Fibroblast of skin of right quadriceps (primary cell): ENCODE data around the gene TMEM240.
A peak's percentile ranks its signal among the peaks of the same experiment; 100 is the strongest.
"Not testable (repeated sequence)": the region's sequence is repeated elsewhere in the genome, so short reads cannot be mapped to it uniquely, and the experiment has no call there.

Source experiments
- DNase-seq: peaks from one replicate; pipeline ENCODE4 v3.0.0-alpha.2; 2013

TMEM240 gene

GRCh38 chr1:1556961-1557360 is 16.5 kb upstream of the TMEM240 start:
- DNase-seq: not testable (repeated sequence)

DNA sequence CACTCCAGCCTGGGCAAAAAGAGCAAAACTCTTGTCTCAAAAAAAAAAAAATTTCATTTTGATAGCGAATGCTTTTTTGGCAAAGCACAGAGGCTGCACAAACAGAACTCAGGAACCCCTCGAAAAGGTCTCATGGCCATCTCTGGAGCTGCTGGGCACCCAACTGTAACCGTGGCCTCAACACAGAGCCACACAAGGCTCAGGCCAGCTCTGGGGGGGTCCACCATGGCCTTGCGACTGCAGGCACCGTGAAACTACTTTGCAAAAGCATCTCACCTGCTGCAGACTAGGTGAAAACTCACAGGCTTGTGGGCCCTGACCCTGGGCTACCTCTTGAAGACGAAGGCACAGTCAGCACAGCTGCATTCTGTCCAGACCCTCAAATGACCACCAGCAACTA is 16.1 kb upstream of the TMEM240 start:
- no peak for DNase-seq

DNA sequence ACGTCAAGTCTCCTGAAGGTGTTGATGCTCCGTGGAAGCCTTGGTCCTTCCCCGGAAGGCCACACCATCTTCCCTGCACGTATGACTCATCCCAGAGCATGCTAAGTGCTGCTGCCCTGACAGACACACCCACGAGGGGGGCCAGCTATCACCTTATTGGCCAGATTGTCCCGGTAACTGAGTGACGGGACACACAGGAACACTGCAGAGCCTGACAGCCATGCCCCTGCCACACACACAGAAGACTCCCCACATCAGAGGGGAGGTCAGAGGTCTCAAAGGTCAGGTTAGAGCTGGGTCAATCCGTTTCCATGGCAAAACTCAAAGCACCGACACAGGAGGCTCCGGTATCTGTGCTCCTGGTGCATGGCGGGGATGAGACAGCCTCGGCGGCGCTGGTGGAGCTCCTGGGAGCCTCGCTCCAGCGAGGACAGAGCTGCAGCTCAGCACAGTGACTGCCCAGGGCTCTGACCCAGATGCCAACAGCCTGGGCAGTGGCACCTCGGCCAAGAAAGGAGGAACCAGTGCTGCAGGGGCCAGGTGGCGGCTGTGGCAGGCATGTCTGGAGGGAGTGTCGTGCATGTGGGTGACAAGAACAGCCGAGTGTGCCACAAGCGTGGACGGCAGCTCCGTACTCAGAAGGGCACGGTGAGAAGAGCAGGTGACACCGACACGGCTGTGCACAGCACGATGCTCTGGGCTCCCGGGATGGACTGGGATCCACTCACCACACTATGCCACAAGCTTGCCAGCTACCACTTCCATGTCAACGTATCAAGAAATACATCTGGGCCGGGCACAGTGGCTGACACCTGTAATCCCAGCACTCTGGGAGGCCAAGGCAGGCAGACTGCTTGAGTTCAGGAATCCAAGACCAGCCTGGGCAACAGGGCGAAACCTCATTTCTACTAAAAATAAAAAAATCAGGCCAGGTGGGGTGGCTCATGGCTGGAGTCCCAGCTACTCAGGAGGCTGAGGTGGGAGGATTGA is 14.8 kb upstream of the TMEM240 start:
- peak; percentile 70 for DNase-seq

DNA sequence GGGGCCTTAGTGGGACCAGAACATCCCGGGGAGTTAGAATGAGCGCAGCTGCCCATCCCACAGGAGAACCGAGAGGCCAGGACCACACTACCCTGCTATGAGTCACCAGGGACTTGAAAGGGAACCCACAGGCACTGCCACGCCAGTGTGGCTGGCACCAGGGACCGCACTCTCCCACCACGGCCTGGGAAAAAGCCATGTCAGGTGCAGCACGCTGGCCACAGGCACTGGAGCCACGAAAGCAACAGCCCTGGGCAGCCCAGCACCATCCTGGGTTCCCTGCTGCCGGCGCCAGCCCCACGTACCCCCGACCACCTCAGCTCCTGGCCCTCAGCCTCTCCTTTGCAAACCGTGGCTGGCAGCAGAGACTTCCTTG is 14.1 kb upstream of the TMEM240 start:
- no peak for DNase-seq

DNA sequence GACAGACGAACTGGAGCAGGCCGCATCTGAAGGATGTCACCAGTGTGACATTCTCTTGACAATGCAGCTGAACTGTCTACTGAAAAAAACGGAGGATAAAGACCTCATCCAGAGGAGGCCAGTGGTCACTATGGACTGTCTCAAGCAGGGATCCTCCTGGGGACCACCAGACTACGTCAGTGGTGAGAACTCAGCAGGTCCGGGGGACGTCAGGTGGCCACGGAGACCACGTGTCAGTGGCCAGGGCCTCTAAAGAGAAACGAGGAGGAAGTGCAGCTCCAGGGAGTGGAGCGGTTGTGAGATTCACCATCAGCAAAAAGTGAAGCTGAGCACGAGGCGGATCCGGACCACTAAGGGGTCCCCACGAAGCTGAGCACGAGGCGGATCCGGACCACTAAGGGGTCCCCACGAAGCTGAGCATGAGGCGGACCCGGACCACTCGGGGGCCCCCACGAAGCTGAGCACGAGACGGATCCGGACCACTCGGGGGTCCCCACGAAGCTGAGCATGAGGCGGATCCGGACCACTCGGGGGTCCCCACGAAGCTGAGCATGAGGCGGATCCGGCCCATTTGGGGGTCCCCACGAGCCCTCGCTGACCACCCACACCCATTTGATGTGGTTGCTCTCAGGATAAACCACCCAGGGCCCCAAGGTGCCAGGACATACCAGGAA is 13.5 kb upstream of the TMEM240 start:
- DNase-seq: no peak

- no peak for DNase-seq
Measured at GRCh38 chr1:1552263-1552639, 11.8 kb upstream of the TMEM240 start.

GRCh38 chr1:1551524-1552262 is 11.3 kb upstream of the TMEM240 start:
- no peak for DNase-seq

DNA sequence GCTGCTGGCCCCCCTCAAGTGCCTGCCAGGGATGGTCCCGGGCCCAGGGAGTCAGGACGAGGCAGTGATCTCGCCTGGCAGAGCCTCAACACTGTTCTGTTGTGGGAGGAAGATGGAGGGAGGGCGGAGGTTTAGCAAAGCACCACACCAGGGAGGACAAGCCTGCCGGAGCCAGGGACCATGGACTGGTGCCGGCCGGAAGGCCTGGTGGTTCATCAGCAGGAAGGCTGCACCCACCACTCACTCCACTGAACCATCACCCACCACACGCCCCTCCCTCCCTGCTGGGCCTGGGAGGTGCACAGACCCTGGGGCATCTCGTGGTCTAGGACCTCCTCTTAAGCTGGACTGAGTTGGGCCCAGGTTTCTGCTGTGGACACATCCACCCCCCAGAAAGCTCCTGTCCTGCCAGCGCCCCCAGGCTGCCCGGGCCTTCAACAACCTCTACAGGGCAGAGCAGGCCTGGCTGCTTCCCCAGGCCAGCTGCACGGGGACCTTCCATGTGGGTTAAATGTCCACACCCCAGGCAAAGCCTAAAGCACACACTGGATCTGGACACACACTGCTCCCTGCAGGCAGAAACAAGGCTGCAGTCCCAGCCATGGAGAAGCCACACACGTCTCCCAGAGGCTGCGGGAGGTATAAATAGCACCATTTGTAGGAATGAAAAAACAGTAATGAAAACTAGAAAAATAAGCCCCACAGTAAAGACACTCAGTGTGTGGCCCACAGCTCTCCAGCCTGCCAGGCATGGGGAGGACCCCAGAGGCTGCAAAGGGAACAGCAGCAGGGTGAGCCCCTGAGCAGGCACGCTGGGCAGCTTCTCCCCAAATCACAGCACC is 10.4 kb upstream of the TMEM240 start:
- DNase-seq: peak; percentile 39

DNA sequence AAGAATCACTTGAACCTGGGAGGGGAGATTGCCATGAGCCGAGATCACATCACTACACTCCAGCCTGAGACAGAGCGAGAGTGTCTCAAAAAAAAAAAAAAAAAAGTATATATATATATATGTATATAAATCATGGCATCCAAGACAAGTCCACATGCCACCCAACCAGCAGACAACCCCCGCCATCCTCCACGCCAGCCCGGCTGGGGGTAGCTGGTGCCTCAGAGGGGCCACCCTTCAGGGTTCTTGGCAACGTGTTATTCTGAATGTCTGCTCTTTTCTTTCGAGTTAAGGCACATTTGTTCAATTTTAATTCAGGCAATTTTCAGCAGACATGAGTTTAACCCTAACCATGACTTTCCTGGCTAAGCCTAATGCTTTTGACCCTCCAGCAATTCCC is 9.7 kb upstream of the TMEM240 start:
- DNase-seq: no peak

- no peak for DNase-seq
Measured at GRCh38 chr1:1548591-1548990, 8.2 kb upstream of the TMEM240 start.

DNA sequence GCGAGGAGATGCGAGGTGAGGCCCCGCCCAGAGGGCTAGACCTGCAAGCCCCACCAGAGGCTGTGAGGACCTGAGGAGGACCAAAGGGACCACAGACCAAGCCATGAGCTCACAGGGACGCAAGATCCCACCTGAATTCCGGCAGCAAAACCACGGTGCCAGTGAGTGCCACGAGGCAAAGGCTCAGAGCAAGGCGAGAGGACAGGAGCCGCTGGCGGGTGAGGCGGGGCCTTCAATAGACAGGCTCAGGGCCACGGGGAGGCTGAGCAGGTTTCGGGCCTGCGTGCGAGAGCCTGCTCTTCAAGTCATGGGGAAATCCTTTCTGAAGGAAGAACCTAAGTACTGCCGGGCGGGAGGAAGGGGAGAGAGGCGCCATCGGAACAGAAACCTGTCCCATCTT is 7.1 kb upstream of the TMEM240 start:
- no peak for DNase-seq

- no peak for DNase-seq
Measured at GRCh38 chr1:1547011-1547410, 6.6 kb upstream of the TMEM240 start.

- no peak for DNase-seq
Measured at GRCh38 chr1:1545946-1546737, 5.7 kb upstream of the TMEM240 start.

DNA sequence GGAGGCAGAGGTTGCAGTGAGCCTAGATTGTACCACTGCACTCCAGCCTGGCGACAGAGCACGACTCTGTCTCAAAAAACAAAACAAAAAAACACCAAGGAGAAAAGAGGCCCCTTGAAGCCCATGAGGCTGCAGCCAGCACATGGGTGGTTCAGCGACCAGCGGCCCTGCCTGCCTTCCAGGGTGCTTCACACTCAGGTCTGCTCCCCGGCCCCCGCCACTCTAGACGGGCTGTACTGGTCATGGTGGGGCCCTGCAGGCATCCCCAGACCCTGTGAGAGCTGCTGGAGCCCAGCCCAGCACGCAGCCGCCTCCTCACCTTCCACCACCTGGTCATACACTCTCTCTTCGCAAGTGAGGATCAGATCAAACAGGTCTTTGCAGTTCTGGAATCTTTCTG is 4.1 kb upstream of the TMEM240 start:
- no peak for DNase-seq

- DNase-seq: no peak
Measured at GRCh38 chr1:1543706-1544099, 3.3 kb upstream of the TMEM240 start.

DNA sequence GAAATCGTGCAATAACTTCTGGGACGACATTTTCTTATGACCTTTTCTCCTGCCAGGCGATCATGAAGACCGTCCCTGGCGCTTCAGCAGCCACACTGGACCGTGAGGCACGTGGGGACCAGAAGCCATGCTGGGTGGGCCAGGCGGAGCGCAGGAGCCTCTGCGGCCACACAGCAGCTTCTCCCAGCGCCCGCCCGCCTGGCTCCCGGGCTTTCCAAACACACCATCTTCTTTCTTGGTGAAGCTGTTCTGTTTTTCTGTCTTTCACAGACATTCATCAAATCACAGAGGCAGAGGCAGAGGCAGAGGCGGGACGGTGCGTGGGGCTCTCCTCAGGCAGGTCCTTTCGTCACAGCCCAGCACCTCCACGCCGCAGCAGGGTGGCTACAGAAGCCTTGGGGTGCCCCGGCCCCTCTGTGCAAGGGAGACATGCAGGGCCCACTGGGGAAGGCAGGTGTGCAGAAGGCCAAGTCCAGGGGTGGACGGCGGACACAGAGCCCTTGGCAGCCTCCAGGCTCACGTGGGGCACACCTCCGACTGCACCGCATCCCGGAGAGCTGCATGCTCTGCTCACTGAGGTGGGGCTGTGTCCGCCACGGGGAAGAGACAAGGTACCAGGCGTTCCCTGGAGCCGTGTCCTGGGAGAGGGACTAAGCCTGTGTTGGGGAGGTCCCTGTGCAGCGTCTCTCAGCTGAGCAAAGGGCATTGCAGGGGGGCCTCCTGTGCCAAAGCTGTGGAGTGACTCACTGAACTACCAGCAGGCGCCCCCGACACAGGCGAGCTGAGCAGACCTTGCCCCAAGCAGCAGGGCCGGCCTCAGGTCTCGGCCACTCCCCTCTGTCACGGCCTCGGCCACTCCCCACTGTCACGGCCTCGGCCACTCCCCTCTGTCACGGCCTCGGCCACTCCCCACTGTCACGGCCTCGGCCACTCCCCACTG is 2.6 kb upstream of the TMEM240 start:
- DNase-seq: no peak

- no peak for DNase-seq
Measured at GRCh38 chr1:1541956-1542765, 1.7 kb upstream of the TMEM240 start.

DNA sequence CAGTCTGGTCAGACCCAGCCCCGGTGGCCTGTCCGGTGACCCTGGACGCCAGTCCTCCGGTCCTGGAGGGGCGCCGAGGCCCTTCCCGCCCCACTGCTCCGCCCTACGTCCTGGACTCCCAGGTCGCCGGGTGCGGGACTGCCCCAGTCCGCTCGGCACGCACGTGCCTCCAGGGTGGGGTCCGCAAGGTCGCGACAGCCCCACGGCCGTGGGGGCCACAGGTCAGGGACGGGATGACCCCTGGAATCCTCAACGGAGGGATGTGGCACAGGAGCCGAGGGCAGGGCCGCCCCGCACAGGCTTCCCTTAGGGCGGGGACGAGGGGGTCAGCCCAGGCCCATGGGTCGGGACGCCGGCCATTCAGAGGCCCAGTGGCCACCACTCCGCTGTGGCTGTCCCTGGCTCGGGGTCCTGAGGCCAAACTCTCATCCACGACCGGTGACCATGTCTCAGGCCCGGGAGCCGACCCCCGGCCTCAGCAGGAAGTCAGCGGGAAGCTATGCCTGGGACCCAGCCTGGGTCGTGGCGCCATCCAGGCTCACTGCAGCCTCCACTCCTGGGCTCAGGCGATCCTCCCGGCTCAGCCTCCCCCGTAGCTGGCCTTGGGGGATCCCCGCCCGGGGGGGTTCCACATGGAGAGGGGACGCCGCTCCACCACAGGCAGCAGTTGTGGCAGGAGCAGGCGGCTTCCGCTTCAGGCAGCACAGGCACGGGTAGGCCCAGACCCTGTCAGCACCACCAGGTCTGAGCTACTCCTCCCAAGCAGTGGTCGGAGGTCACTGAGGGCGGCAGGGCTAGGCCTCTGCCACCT is 599 bp upstream of the TMEM240 start:
- no peak for DNase-seq
